ENCODE measurements around the gene SMNDC1. TPM values are rescaled to one million over a fixed set of nuclear protein-coding genes. Genes with fewer than 3 reads are reported as not detected.

SMNDC1 gene
- total and polyA plus RNA-seq, 10 of the 15 experiments (the other 5 are each of a cell fraction or from before 2014, with no cell fraction given): 4.6 to 37.2 (median 18.1) TPM

- TF ChIP-seq DPF2 (IDR thresholded peaks at IDR 0.05): peak; percentile 36; the same call in 1 of the 2 replicates
- 0 out of 2 replicates have a peak, but pooled peaks have one; percentile 42 for TF ChIP-seq YY1 (IDR thresholded peaks at IDR 0.05; ENCODE audit: low read depth, low read length)
- TF ChIP-seq RUNX3 (IDR thresholded peaks at IDR 0.05; ENCODE audit: low read length): peak; percentile 62
- TF ChIP-seq SIX5 (IDR thresholded peaks at IDR 0.05; ENCODE audit: low read depth, low read length, severe bottlenecking): no peak
- TF ChIP-seq SP1 (IDR thresholded peaks at IDR 0.05; ENCODE audit: low read depth, low read length): no peak
- no peak for TF ChIP-seq IRF4 (IDR thresholded peaks at IDR 0.05; ENCODE audit: low read depth, low read length)
- TF ChIP-seq, protein P1, sequence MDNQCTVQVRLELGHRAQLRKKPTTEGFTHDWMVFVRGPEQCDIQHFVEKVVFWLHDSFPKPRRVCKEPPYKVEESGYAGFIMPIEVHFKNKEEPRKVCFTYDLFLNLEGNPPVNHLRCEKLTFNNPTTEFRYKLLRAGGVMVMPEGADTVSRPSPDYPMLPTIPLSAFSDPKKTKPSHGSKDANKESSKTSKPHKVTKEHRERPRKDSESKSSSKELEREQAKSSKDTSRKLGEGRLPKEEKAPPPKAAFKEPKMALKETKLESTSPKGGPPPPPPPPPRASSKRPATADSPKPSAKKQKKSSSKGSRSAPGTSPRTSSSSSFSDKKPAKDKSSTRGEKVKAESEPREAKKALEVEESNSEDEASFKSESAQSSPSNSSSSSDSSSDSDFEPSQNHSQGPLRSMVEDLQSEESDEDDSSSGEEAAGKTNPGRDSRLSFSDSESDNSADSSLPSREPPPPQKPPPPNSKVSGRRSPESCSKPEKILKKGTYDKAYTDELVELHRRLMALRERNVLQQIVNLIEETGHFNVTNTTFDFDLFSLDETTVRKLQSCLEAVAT (IDR thresholded peaks at IDR 0.05): peak; percentile 55; the same call in 1 of the 2 replicates
- no peak for TF ChIP-seq FOS (IDR thresholded peaks at IDR 0.05; ENCODE audit: borderline replicate concordance, extremely low read depth, insufficient read length)
These were observed 19.6 kb upstream of the SMNDC1 start (continued) for GRCh38 chr10:110324201-110324804.

DNA sequence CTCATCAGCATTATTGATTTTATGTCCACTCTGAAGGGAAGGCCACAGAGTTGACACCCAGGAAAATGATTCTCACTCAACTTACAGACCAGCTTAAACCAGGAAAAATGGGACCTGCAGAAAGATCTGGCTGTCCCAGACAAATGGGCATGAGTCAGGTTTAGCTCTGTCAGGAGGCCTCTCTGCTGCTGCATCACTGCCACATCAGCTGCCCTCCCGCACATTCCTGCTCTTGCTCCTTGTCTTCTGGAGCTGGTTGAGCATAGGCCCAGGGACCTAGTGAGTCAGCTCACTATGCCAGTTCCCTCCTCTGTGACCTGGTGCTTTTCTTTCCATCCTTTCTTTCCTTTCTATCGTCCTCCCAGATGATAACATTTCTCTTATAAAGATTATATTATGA lies 18.8 kb upstream of the SMNDC1 start:
- intact Hi-C loops (cut with micrococcal nuclease; ENCODE audit: unreplicated experiment): no loop called here
- in situ Hi-C loops (cut with MboI): loop anchor here (25.0 kb wide), 1 partner anchor 1814 kb away; no protein-coding TSS in a partner anchor
- Histone ChIP-seq H3K27ac (ENCODE audit: control insufficient read depth, insufficient read depth) (peak overlapping the region; percentile 79; the same call in 1 of the 2 replicates), H3K4me1 (ENCODE audit: control insufficient read depth, insufficient read depth, low read length) (peaks cover 42% of the 10 kb centered on the region), H3K9ac (ENCODE audit: control insufficient read depth, insufficient read depth, low read length) (no peak overlapping the region), H4K20me1 (ENCODE audit: control insufficient read depth, insufficient read depth) (no peaks in the 10 kb centered on the region), H3K4me3 (no peak overlapping the region), H3K4me2 (ENCODE audit: control insufficient read depth, insufficient read depth) (no peak overlapping the region), H2AFZ (ENCODE audit: control insufficient read depth, low read depth, low read length) (no peak overlapping the region), H3K27me3 (replicated peaks in 1 of 2; ENCODE audit: control insufficient read depth in 2 of 2, insufficient read depth in 2 of 2, low read length in 1 of 2) (no peaks in the 10 kb centered on the region), H3K79me2 (ENCODE audit: control insufficient read depth, insufficient read depth, low read length) (no peaks in the 10 kb centered on the region), H3K9me3 (replicated peaks; ENCODE audit: control insufficient read depth, insufficient read depth, low read length) (no peaks in the 10 kb centered on the region; the same call in 1 of the 3 replicates), H3K36me3 (ENCODE audit: control insufficient read depth in 2 of 2, insufficient read depth in 2 of 2, low read length in 1 of 2) (no peaks in the 10 kb centered on the region)
- ChIA-PET RAD21 (ENCODE audit: unreplicated experiment) (interaction anchor here (0.6 to 8.1 kb wide), 15 partner anchors 10 to 226 kb away, joined by 3 to 122 read pairs (median 5); no protein-coding TSS in a partner anchor), SMC1A (ENCODE audit: uncharacterized antibody, unreplicated experiment) (interaction anchor here (0.7 to 8.7 kb wide), 21 partner anchors 9 to 235 kb away, joined by 3 to 88 read pairs (median 5); partner anchors contain the start of gene SMNDC1), POLR2A (interaction anchor here (0.6 to 3.8 kb wide), 11 partner anchors 10 to 227 kb away, joined by 3 to 14 read pairs (median 4); no protein-coding TSS in a partner anchor), CTCF (interaction anchor here (0.9 to 5.9 kb wide), 11 partner anchors 9 to 222 kb away, joined by 3 to 66 read pairs (median 6); no protein-coding TSS in a partner anchor)
- TF ChIP-seq POLR2AphosphoS5 (IDR thresholded peaks at IDR 0.05; ENCODE audit: low read length) (no peak), BMI1 (IDR thresholded peaks at IDR 0.05; ENCODE audit: borderline replicate concordance) (no peak), SMC3 (IDR thresholded peaks at IDR 0.05; ENCODE audit: borderline replicate concordance, low read length) (no peak), MTA3 (IDR thresholded peaks at IDR 0.05; ENCODE audit: borderline replicate concordance, low read length) (no peak), RELA (IDR thresholded peaks at IDR 0.05; ENCODE audit: borderline replicate concordance, partially characterized antibody) (no peak), YY1 (IDR thresholded peaks at IDR 0.05; ENCODE audit: low read depth, low read length) (no peak), ZNF24 (IDR thresholded peaks at IDR 0.05) (no peak), PAX8 (IDR thresholded peaks at IDR 0.05) (no peak), MYC (IDR thresholded peaks at IDR 0.05; ENCODE audit: insufficient read depth, insufficient read length, insufficient replicate concordance, low read length, severe bottlenecking) (no peak), TCF12 (IDR thresholded peaks at IDR 0.05; ENCODE audit: low read depth, low read length) (no peak)
- WGBS (ENCODE audit: insufficient coverage, insufficient replicate concordance, low lambda C conversion rate, missing lambda C conversion rate): 68% methylated on average over 2 of the region's 2 CpGs
- no TSS peak for BruUV-seq (replicated peaks)
- ATAC-seq: no peak
- FAIRE-seq: no peak
- no peak for DNase-seq (ENCODE audit: low read depth, low spot score)
